ENCODE measurements around the gene EYS. TPM values are rescaled to one million over a fixed set of nuclear protein-coding genes. Genes with fewer than 3 reads are reported as not detected.

EYS gene
- total RNA-seq, 1 experiment from 2014 or later: not detected

- H3K79me1 ChIP-seq (ENCODE audit: insufficient read depth, low read depth, low read length, poor library complexity, severe bottlenecking): no peaks in the 10 kb centered on the region
- no peak overlapping the region for H3K4me2 ChIP-seq (ENCODE audit: insufficient read depth, insufficient read length, low read length)
- no peak overlapping the region for H2BK20ac ChIP-seq (ENCODE audit: low read depth, low read length, poor library complexity, severe bottlenecking)
- no peaks in the 10 kb centered on the region for H3K9me3 Mint-ChIP-seq
- H2AFZ ChIP-seq (ENCODE audit: low read length): no peak overlapping the region
- H4K20me1 ChIP-seq (ENCODE audit: control insufficient read depth, insufficient read depth, insufficient read length): no peaks in the 10 kb centered on the region
- H3K23ac ChIP-seq (ENCODE audit: insufficient read length, low read depth, low read length): no peak overlapping the region
- H3K27me3 Mint-ChIP-seq (ENCODE audit: low read depth): no peaks in the 10 kb centered on the region
- H4K8ac ChIP-seq (replicated peaks; ENCODE audit: insufficient read length, low read depth, low read length): no peak overlapping the region
- TF ChIP-seq CTCF (conservative IDR thresholded peaks at IDR 0.05): no peak
- H3K27ac Mint-ChIP-seq: no peak overlapping the region
- no peak overlapping the region for H2BK12ac ChIP-seq (ENCODE audit: insufficient read length, low read depth, low read length)
- no peak overlapping the region for H2BK120ac ChIP-seq (ENCODE audit: low read depth, low read length, poor library complexity, severe bottlenecking)
- H3K4me1 Mint-ChIP-seq: no peaks in the 10 kb centered on the region
- H4K91ac ChIP-seq (ENCODE audit: insufficient read length, low read depth, low read length): no peak overlapping the region
- no peaks in the 10 kb centered on the region; a peak in 1 of 7 replicates for H3K36me3 Mint-ChIP-seq (ENCODE audit: insufficient read depth in 1 of 3, low read depth in 3 of 3)
- H3K27me3 ChIP-seq (ENCODE audit: insufficient read depth, low read length): no peaks in the 10 kb centered on the region
- no peak overlapping the region for H4K5ac ChIP-seq (ENCODE audit: insufficient read length, low read depth, low read length)
- H3K4me1 ChIP-seq (ENCODE audit: insufficient read depth, low read length): no peaks in the 10 kb centered on the region
- H3K56ac ChIP-seq (ENCODE audit: insufficient read length, low read depth, low read length): no peak overlapping the region
- H2BK5ac ChIP-seq (ENCODE audit: insufficient read length, low read length): no peak overlapping the region
- no peaks in the 10 kb centered on the region for H3K79me2 ChIP-seq (ENCODE audit: insufficient read depth, low read length)
- H3K14ac ChIP-seq (ENCODE audit: insufficient read depth, low read length): no peak overlapping the region
- no peak overlapping the region for H3K4me3 Mint-ChIP-seq
- H3K9me3 ChIP-seq (ENCODE audit: control insufficient read depth, low read depth, low read length): no peaks in the 10 kb centered on the region
- no peak for DNase-seq
- no peak overlapping the region for H3K27ac ChIP-seq (ENCODE audit: insufficient read length, low read depth, low read length)
- no peak overlapping the region for H3K9ac ChIP-seq (ENCODE audit: extremely low read depth, insufficient read length, low read length)
- no peak overlapping the region for H2AK5ac ChIP-seq (ENCODE audit: insufficient read length, low read length)
- H3T11ph ChIP-seq (ENCODE audit: low read length): no peak overlapping the region
- no peak overlapping the region for H3K18ac ChIP-seq (ENCODE audit: insufficient read length, low read depth, low read length)
- no CpG with 5 or more reads among the region's 8 CpGs for WGBS (ENCODE audit: extremely low coverage, insufficient read length, low lambda C conversion rate)
- H2BK15ac ChIP-seq (ENCODE audit: low read depth, low read length): no peak overlapping the region
- H3K23me2 ChIP-seq (ENCODE audit: insufficient read length, low read depth, low read length, poor library complexity, severe bottlenecking): no peaks in the 10 kb centered on the region
- no peak overlapping the region for H3K4ac ChIP-seq (ENCODE audit: low read depth, low read length)
Measured at GRCh38 chr6:64186592-64186991, 1520.4 kb downstream of the EYS start.
